HepG2 (cell line): ENCODE data around the gene MCEE. TPM values are rescaled to one million over a fixed set of nuclear protein-coding genes. Genes with fewer than 3 reads are reported as not detected.
"Not testable (repeated sequence)": the region's sequence is repeated elsewhere in the genome, so short reads cannot be mapped to it uniquely, and the experiment has no call there.

Experiments
- ATAC-seq: fragments of 200-7000 bp; cut with Tn5 transposase; 3 replicates; pipeline ENCODE4 v1.9.1; 2020; ENCODE audit warnings: mild to moderate bottlenecking, moderate library complexity
- BruUV-seq: library from RNA; stranded (reverse); fragments of 400-500 nt; replicated peaks from 2 replicates; lab custom pipeline; 2021; lab: Mats Ljungman, UMichigan
- CTCF ChIA-PET: fragments of 300-600 bp; formaldehyde crosslinking; extraction: SDS; loops from one replicate; lab custom pipeline; 2021; ENCODE audit warnings: low total read pairs, inconsistent platforms, low intra/inter-chr PET ratio; lab: Yijun Ruan, JAX
- POLR2A ChIA-PET: fragments of 350-600 bp; sonication (Branson Sonifier 250); formaldehyde crosslinking; loops from one replicate; lab custom pipeline; 2020; ENCODE audit warnings: antibody characterized with exemption, inconsistent platforms; lab: Yijun Ruan, JAX
- DNase-seq: peaks from one replicate; pipeline ENCODE4 v3.0.0-alpha.2; 2015; ENCODE audit warnings: low spot score
- FAIRE-seq: peaks from 3 replicates; lab custom pipeline; 2011; peaks lifted over from hg19 to GRCh38; lab: Jason Lieb, UNC
- H2AFZ ChIP-seq: one replicate; pipeline ENCODE4 v1.6.1; 2011; ENCODE audit warnings: low read length, inconsistent platforms
- H3K27ac ChIP-seq: fragments of 300-600 bp; 3 replicates; pipeline ENCODE4 v1.8.0; 2011; ENCODE audit warnings: mixed run types, mild to moderate bottlenecking, mixed read lengths, low read length, inconsistent platforms; ENCODE audit not compliant: insufficient read depth; ENCODE audit errors: extremely low read length
- H3K27me3 ChIP-seq, 2 experiments: fragments of 200-600 bp in 1 of 2; 2 replicates in 1 of 2; 3 replicates in 1 of 2; pipeline versions ENCODE4 v1.6.0 to v1.8.0; 2011; ENCODE audit warnings: low read length in 2 of 2, mild to moderate bottlenecking in 2 of 2, moderate library complexity in 2 of 2, inconsistent platforms in 1 of 2; ENCODE audit not compliant: insufficient read depth in 2 of 2, control insufficient read depth in 1 of 2
- H3K36me3 ChIP-seq, 2 experiments: fragments of 200-600 bp in 1 of 2; replicated peaks in 1 of 2; 2 replicates in 1 of 2; 3 replicates in 1 of 2; pipeline versions ENCODE4 v1.5.1 to v1.8.0; 2011; ENCODE audit warnings: low read length in 2 of 2, inconsistent platforms in 1 of 2; ENCODE audit not compliant: insufficient read depth in 2 of 2, control insufficient read depth in 1 of 2
- H3K4me1 ChIP-seq: 2 replicates; pipeline ENCODE4 v1.5.1; 2012; ENCODE audit warnings: low read length, inconsistent platforms; ENCODE audit not compliant: insufficient read depth
- H3K4me2 ChIP-seq: 2 replicates; pipeline ENCODE4 v1.6.0; 2011; ENCODE audit warnings: low read depth, low read length, inconsistent platforms
- H3K4me3 ChIP-seq, 3 experiments: fragments of 200-600 bp in 1 of 3; sonication (generic), shearing (Covaris generic) in 1 of 3; replicated peaks in 1 of 3; 2 replicates each; pipeline ENCODE4 v1.5.1; 2011 to 2016; ENCODE audit warnings: low read length in 3 of 3, inconsistent platforms in 2 of 3, low read depth in 2 of 3, mild to moderate bottlenecking in 2 of 3, control low read depth in 1 of 3, mixed read lengths in 1 of 3; ENCODE audit not compliant: insufficient read depth in 1 of 3
- H3K79me2 ChIP-seq: one replicate; pipeline ENCODE4 v1.6.1; 2011; ENCODE audit warnings: low read length, inconsistent platforms; ENCODE audit not compliant: insufficient read depth
- H3K9ac ChIP-seq: 2 replicates; pipeline ENCODE4 v1.6.0; 2011; ENCODE audit warnings: mild to moderate bottlenecking, low read depth, low read length, inconsistent platforms; ENCODE audit not compliant: insufficient read depth
- H3K9me3 ChIP-seq: 2 replicates; pipeline ENCODE4 v1.5.1; 2012; ENCODE audit warnings: mild to moderate bottlenecking, low read length
- H4K20me1 ChIP-seq: 2 replicates; pipeline ENCODE4 v1.6.0; 2011; ENCODE audit warnings: inconsistent platforms, mild to moderate bottlenecking, low read length, moderate library complexity; ENCODE audit not compliant: insufficient read depth
- ATF2 ChIP-seq: sonication (generic); formaldehyde crosslinking; IDR thresholded peaks from 2 replicates; pipeline ENCODE4 v1.4.0; 2020; ENCODE audit warnings: missing genetic modification reagents
- MXD3 ChIP-seq: IDR thresholded peaks from 2 replicates; pipeline ENCODE4 v1.6.1; 2016; ENCODE audit warnings: mild to moderate bottlenecking, missing biosample characterization, missing genetic modification reagents
- PCBP2 ChIP-seq: fragments of 200-400 bp; formaldehyde crosslinking; optimal IDR thresholded peaks from 2 replicates; pipeline ENCODE3; 2018; ENCODE audit warnings: low read length, low read depth; ENCODE audit not compliant: poor library complexity, severe bottlenecking
- PRDM15 ChIP-seq: sonication (generic); formaldehyde crosslinking; IDR thresholded peaks from 2 replicates; pipeline ENCODE4 v1.4.0; 2020; ENCODE audit warnings: missing genetic modification reagents
- RBFOX2 ChIP-seq: fragments of 200-400 bp; formaldehyde crosslinking; IDR thresholded peaks from 2 replicates; pipeline ENCODE4 v1.6.1; 2017; ENCODE audit warnings: low read depth, mild to moderate bottlenecking, low read length
- RBM39 ChIP-seq: fragments of 200-400 bp; formaldehyde crosslinking; IDR thresholded peaks from one replicate; pipeline ENCODE4 v1.6.1; 2018; ENCODE audit warnings: antibody characterized with exemption, mild to moderate bottlenecking, low read depth, low read length; ENCODE audit not compliant: poor library complexity, severe bottlenecking
- THAP8 ChIP-seq: sonication (generic); formaldehyde crosslinking; IDR thresholded peaks from 2 replicates; pipeline ENCODE4 v1.5.1; 2020; ENCODE audit warnings: missing genetic modification reagents, mild to moderate bottlenecking, borderline replicate concordance
- YEATS4 ChIP-seq: sonication (generic); formaldehyde crosslinking; IDR thresholded peaks from 2 replicates; pipeline ENCODE4 v1.4.0; 2020; ENCODE audit warnings: missing genetic modification reagents, borderline replicate concordance
- ZNF12 ChIP-seq: sonication (generic); formaldehyde crosslinking; IDR thresholded peaks from 2 replicates; pipeline ENCODE4 v1.5.0; 2020; ENCODE audit warnings: missing genetic modification reagents
- ZNF414 ChIP-seq: sonication (generic); formaldehyde crosslinking; IDR thresholded peaks from 2 replicates; pipeline ENCODE4 v1.5.0; 2020; ENCODE audit warnings: missing genetic modification reagents
- WGBS: methylation state at CpG from one replicate; pipeline ENCODE4 v1.1.6; 2017; ENCODE audit warnings: low lambda C conversion rate; 5-methylcytosine and 5-hydroxymethylcytosine counted together
- in situ Hi-C: cut with HindIII; loops from 2 replicates; pipeline ENCODE4 v1.10.0; 2017; ENCODE audit warnings: low pct_unique_long_range_greater_than_20kb; ENCODE audit not compliant: extremely low pct_ligation_motif_present
- intact Hi-C: fragments of 100-400 bp; cut with micrococcal nuclease; formaldehyde crosslinking; loops from one replicate; pipeline ENCODE4 v1.10.0; 2022; ENCODE audit not compliant: unreplicated experiment
- polyA plus RNA-seq, 8 experiments: library from polyadenylated mRNA; depleted of rRNA in 3 of 8; stranded (reverse) in 7 of 8; unstranded in 1 of 8; fragments of >200 nt; fragmentation: Illumina TruSeq in 4 of 8; extraction: Trizol in 4 of 8; gene quantifications; 2 replicates each; pipeline versions ENCODE4 v1.2.1 to v1.2.3, GENCODE V29; 2011 to 2016; ENCODE audit warnings: low read depth in 4 of 8, missing spikeins in 1 of 8, mixed read lengths in 1 of 8; ENCODE audit not compliant: insufficient read depth in 1 of 8
- total RNA-seq, 5 experiments: library from RNA; depleted of rRNA; stranded (reverse); fragments of >200 nt; fragmentation: Illumina TruSeq; extraction: Trizol; gene quantifications; 2 replicates each; pipeline ENCODE4 v1.2.3, GENCODE V29; 2016; ENCODE audit warnings: low read depth in 1 of 5

Gene MCEE
- total and polyA plus RNA-seq, 2 of the 13 experiments (the other 11 are each of a cell fraction or from before 2014, with no cell fraction given): 32.0 to 66.9 TPM

- TF ChIP-seq PRDM15 (CRISPR knock-in tag) (no peak; the same call in none of the 2 replicates), RBM39 (peak; percentile 77), RBFOX2 (peak; percentile 100), PCBP2 (no peak), YEATS4 (CRISPR knock-in tag) (peak; percentile 99), MXD3 (CRISPR knock-in tag) (peak; percentile 93), THAP8 (CRISPR knock-in tag) (0 out of 2 replicates have a peak, but pooled peaks have one; percentile 25), ZNF414 (CRISPR knock-in tag) (peak; percentile 98; the same call in 1 of the 2 replicates), ZNF12 (CRISPR knock-in tag) (peak; percentile 46), ATF2 (CRISPR knock-in tag) (peak; percentile 63; the same call in 1 of the 2 replicates)
- TF ChIP-seq, all 625 proteins: peak for 469
Observed at GRCh38 chr2:71130152-71130904, at the start of gene MCEE, which contains the start of gene MPHOSPH10 (continued).

GRCh38 chr2:71178836-71179235, 48.8 kb upstream of the MCEE start:
- in situ Hi-C loops, POLR2A ChIA-PET, DNase-seq, H3K4me3 ChIP-seq, H3K9me3 ChIP-seq, H3K4me2 ChIP-seq, H3K79me2 ChIP-seq, H2AFZ ChIP-seq, H3K36me3 ChIP-seq, FAIRE-seq, H4K20me1 ChIP-seq, CTCF ChIA-PET, intact Hi-C loops, H3K9ac ChIP-seq, H3K27ac ChIP-seq, BruUV-seq, ATAC-seq, H3K4me1 ChIP-seq: not testable (repeated sequence)
- WGBS: 25% methylated on average over 8 of the region's 8 CpGs
- peaks cover 4 to 27% of the 10 kb centered on the region in 2 experiments; a peak in 3 of 5 replicates for H3K27me3 ChIP-seq
